Measurements from ENCODE around the gene SLC6A16. TPM values are rescaled to one million over a fixed set of nuclear protein-coding genes. Genes with fewer than 3 reads are reported as not detected.
"Not testable (repeated sequence)": the region's sequence is repeated elsewhere in the genome, so short reads cannot be mapped to it uniquely, and the experiment has no call there.

The SLC6A16 gene
- total RNA-seq, 1 experiment from 2014 or later: 3.2 TPM

DNA sequence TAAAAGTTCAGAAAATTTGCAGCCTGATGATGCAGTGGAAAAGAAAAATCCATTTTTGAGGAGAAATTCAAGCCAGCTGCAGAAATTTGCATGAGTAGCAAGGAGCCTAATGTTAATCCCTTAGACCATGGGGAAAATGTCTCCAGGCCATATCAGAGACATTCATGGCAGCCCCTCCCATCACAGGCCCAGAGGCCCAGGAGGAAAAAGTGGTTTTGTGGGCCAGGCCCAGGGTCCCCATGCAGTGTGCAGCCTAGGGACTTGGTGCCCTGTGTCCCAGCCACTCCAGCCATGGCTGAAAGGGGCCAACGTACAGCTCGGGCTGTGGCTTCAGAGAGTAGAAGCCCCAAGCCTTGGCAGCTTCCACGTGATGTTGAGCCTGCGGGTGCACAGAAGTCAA is 36.8 kb downstream of the SLC6A16 start:
- H2BK120ac ChIP-seq (ENCODE audit: low read depth, low read length, poor library complexity, severe bottlenecking); H3K9me3 ChIP-seq (ENCODE audit: control insufficient read depth, low read depth, low read length); H4K5ac ChIP-seq (ENCODE audit: insufficient read length, low read depth, low read length); H3K18ac ChIP-seq (ENCODE audit: insufficient read length, low read depth, low read length); H3K27ac Mint-ChIP-seq; H3K9ac ChIP-seq (ENCODE audit: extremely low read depth, insufficient read length, low read length); H3K27me3 ChIP-seq (ENCODE audit: insufficient read depth, low read length); H3K4me3 Mint-ChIP-seq; H3K4ac ChIP-seq (ENCODE audit: low read depth, low read length); H2BK20ac ChIP-seq (ENCODE audit: low read depth, low read length, poor library complexity, severe bottlenecking); H2BK5ac ChIP-seq (ENCODE audit: insufficient read length, low read length); H3K4me1 Mint-ChIP-seq; H3K4me1 ChIP-seq (ENCODE audit: insufficient read depth, low read length); DNase-seq; H2BK15ac ChIP-seq (ENCODE audit: low read depth, low read length); H3K14ac ChIP-seq (ENCODE audit: insufficient read depth, low read length); H2AK5ac ChIP-seq (ENCODE audit: insufficient read length, low read length); H4K8ac ChIP-seq (replicated peaks; ENCODE audit: insufficient read length, low read depth, low read length); H3K4me2 ChIP-seq (ENCODE audit: insufficient read depth, insufficient read length, low read length); H3K79me2 ChIP-seq (ENCODE audit: insufficient read depth, low read length); H3T11ph ChIP-seq (ENCODE audit: low read length); H3K23me2 ChIP-seq (ENCODE audit: insufficient read length, low read depth, low read length, poor library complexity, severe bottlenecking); H3K23ac ChIP-seq (ENCODE audit: insufficient read length, low read depth, low read length); H3K36me3 Mint-ChIP-seq (ENCODE audit: insufficient read depth in 1 of 3, low read depth in 3 of 3); H4K20me1 ChIP-seq (ENCODE audit: control insufficient read depth, insufficient read depth, insufficient read length); H2AFZ ChIP-seq (ENCODE audit: low read length); H2BK12ac ChIP-seq (ENCODE audit: insufficient read length, low read depth, low read length); H3K79me1 ChIP-seq (ENCODE audit: insufficient read depth, low read depth, low read length, poor library complexity, severe bottlenecking); H3K27ac ChIP-seq (ENCODE audit: insufficient read length, low read depth, low read length); H4K91ac ChIP-seq (ENCODE audit: insufficient read length, low read depth, low read length); H3K56ac ChIP-seq (ENCODE audit: insufficient read length, low read depth, low read length): not testable (repeated sequence)
- WGBS (ENCODE audit: extremely low coverage, insufficient read length, low lambda C conversion rate): no CpG with 5 or more reads among the region's 4 CpGs
- Mint-ChIP-seq H3K9me3 (peaks cover 17 to 21% of the 10 kb centered on the region in 2 experiments), H3K27me3 (ENCODE audit: low read depth) (peaks cover 16% of the 10 kb centered on the region)
